Memory B cell (primary cell): ENCODE results near the gene MEPE.

Source experiments
- ATAC-seq: fragments of 150-1000 bp; cut with Tn5 transposase; 2 replicates; pipeline ENCODE4 v1.10.0; 2021; ENCODE audit warnings: low read depth, mild to moderate bottlenecking, moderate library complexity
- DNase-seq, 2 donors: peaks; one replicate each; pipeline ENCODE4 v3.0.0; 2022; ENCODE audit warnings: low spot score in 2 of 2
- H3K27ac Mint-ChIP-seq: one replicate; pipeline ENCODE4 v1.8.0; 2022; ENCODE audit warnings: mild to moderate bottlenecking, moderate library complexity, mixed read lengths
- H3K27me3 Mint-ChIP-seq: one replicate; pipeline ENCODE4 v1.8.0; 2022; ENCODE audit warnings: mixed read lengths
- H3K36me3 Mint-ChIP-seq: one replicate; pipeline ENCODE4 v1.8.0; 2022; ENCODE audit warnings: mild to moderate bottlenecking, mixed read lengths
- H3K4me1 Mint-ChIP-seq: one replicate; pipeline ENCODE4 v1.8.0; 2022; ENCODE audit warnings: mixed read lengths
- H3K4me3 Mint-ChIP-seq: one replicate; pipeline ENCODE4 v1.8.0; 2022; ENCODE audit warnings: mild to moderate bottlenecking, moderate library complexity, mixed read lengths
- H3K9me3 Mint-ChIP-seq: one replicate; pipeline ENCODE4 v1.8.0; 2022; ENCODE audit warnings: mixed read lengths

The MEPE gene

GRCh38 chr4:87851953-87852352 is 19.2 kb downstream of the MEPE start:
- H3K27ac Mint-ChIP-seq: no peak overlapping the region
- H3K4me1 Mint-ChIP-seq: peaks cover 3% of the 10 kb centered on the region
- H3K4me3 Mint-ChIP-seq: no peak overlapping the region
- DNase-seq (no peak), ATAC-seq (no peak)
- H3K9me3 Mint-ChIP-seq: no peaks in the 10 kb centered on the region
- peaks cover 9% of the 10 kb centered on the region for H3K27me3 Mint-ChIP-seq
- H3K36me3 Mint-ChIP-seq: no peaks in the 10 kb centered on the region

- Mint-ChIP-seq H3K27ac (no peak overlapping the region), H3K4me3 (no peak overlapping the region), H3K36me3 (no peaks in the 10 kb centered on the region), H3K27me3 (peaks cover 9% of the 10 kb centered on the region), H3K4me1 (peaks cover 3% of the 10 kb centered on the region), H3K9me3 (no peaks in the 10 kb centered on the region)
- no peak for ATAC-seq
- DNase-seq: no peak
Observed at GRCh38 chr4:87853108-87853507, 20.3 kb downstream of the MEPE start.

GRCh38 chr4:87853891-87854290 is 21.1 kb downstream of the MEPE start:
- no peak for ATAC-seq
- H3K4me3 Mint-ChIP-seq: no peak overlapping the region
- no peaks in the 10 kb centered on the region for H3K9me3 Mint-ChIP-seq
- peaks cover 10% of the 10 kb centered on the region for H3K27me3 Mint-ChIP-seq
- no peak overlapping the region for H3K27ac Mint-ChIP-seq
- no peak for DNase-seq
- H3K4me1 Mint-ChIP-seq: no peaks in the 10 kb centered on the region
- no peaks in the 10 kb centered on the region for H3K36me3 Mint-ChIP-seq

- peaks cover 9% of the 10 kb centered on the region for H3K27me3 Mint-ChIP-seq
- ATAC-seq (no peak), DNase-seq (no peak)
Observed at GRCh38 chr4:87855559-87855958, 22.8 kb downstream of the MEPE start.

GRCh38 chr4:87856816-87857215 is 24.0 kb downstream of the MEPE start:
- ATAC-seq (no peak), DNase-seq (no peak)
- H3K9me3 Mint-ChIP-seq: no peaks in the 10 kb centered on the region
- H3K4me1 Mint-ChIP-seq: no peaks in the 10 kb centered on the region
- H3K27ac Mint-ChIP-seq: no peak overlapping the region
- peaks cover 6% of the 10 kb centered on the region for H3K27me3 Mint-ChIP-seq
- no peaks in the 10 kb centered on the region for H3K36me3 Mint-ChIP-seq
- no peak overlapping the region for H3K4me3 Mint-ChIP-seq

More at GRCh38 chr4:87855559-87855958, 22.8 kb downstream of the MEPE start:
- no peaks in the 10 kb centered on the region for H3K9me3 Mint-ChIP-seq
- no peaks in the 10 kb centered on the region for H3K36me3 Mint-ChIP-seq
- H3K4me1 Mint-ChIP-seq: no peaks in the 10 kb centered on the region
- H3K4me3 Mint-ChIP-seq: no peak overlapping the region
- no peak overlapping the region for H3K27ac Mint-ChIP-seq

GRCh38 chr4:87857789-87858188 is 25.0 kb downstream of the MEPE start:
- Mint-ChIP-seq H3K27ac (no peak overlapping the region), H3K36me3 (no peaks in the 10 kb centered on the region), H3K4me3 (no peak overlapping the region), H3K9me3 (no peaks in the 10 kb centered on the region), H3K4me1 (no peaks in the 10 kb centered on the region), H3K27me3 (peaks cover 6% of the 10 kb centered on the region)
- no peak for DNase-seq
- ATAC-seq: no peak

GRCh38 chr4:87862236-87862635 is 29.5 kb downstream of the MEPE start:
- no peak for DNase-seq
- Mint-ChIP-seq H3K9me3 (no peaks in the 10 kb centered on the region), H3K36me3 (no peaks in the 10 kb centered on the region), H3K4me3 (no peak overlapping the region), H3K27me3 (peaks cover 6% of the 10 kb centered on the region), H3K27ac (no peak overlapping the region), H3K4me1 (no peaks in the 10 kb centered on the region)
- no peak for ATAC-seq

- H3K4me1 Mint-ChIP-seq: no peaks in the 10 kb centered on the region
- no peaks in the 10 kb centered on the region for H3K36me3 Mint-ChIP-seq
- no peak overlapping the region for H3K4me3 Mint-ChIP-seq
- H3K27ac Mint-ChIP-seq: no peak overlapping the region
- H3K27me3 Mint-ChIP-seq: peaks cover 6% of the 10 kb centered on the region
- DNase-seq (no peak), ATAC-seq (no peak)
- no peaks in the 10 kb centered on the region for H3K9me3 Mint-ChIP-seq
Observed at GRCh38 chr4:87863486-87863885, 30.7 kb downstream of the MEPE start.

- H3K9me3 Mint-ChIP-seq: no peaks in the 10 kb centered on the region
- H3K27me3 Mint-ChIP-seq: peaks cover 5% of the 10 kb centered on the region
- no peak overlapping the region for H3K4me3 Mint-ChIP-seq
- no peaks in the 10 kb centered on the region for H3K36me3 Mint-ChIP-seq
- no peak overlapping the region for H3K27ac Mint-ChIP-seq
- ATAC-seq (no peak), DNase-seq (no peak)
- H3K4me1 Mint-ChIP-seq: no peaks in the 10 kb centered on the region
Observed at GRCh38 chr4:87864321-87864720, 31.6 kb downstream of the MEPE start.

GRCh38 chr4:87865288-87865687 is 32.5 kb downstream of the MEPE start:
- H3K27me3 Mint-ChIP-seq: peaks cover 9% of the 10 kb centered on the region
- H3K9me3 Mint-ChIP-seq: no peaks in the 10 kb centered on the region
- H3K4me1 Mint-ChIP-seq: no peaks in the 10 kb centered on the region
- ATAC-seq: no peak
- H3K36me3 Mint-ChIP-seq: no peaks in the 10 kb centered on the region
- DNase-seq: no peak
- H3K27ac Mint-ChIP-seq: no peak overlapping the region
- H3K4me3 Mint-ChIP-seq: no peak overlapping the region

GRCh38 chr4:87865960-87866598 is 33.3 kb downstream of the MEPE start:
- H3K36me3 Mint-ChIP-seq: no peaks in the 10 kb centered on the region
- no peak overlapping the region for H3K4me3 Mint-ChIP-seq
- peaks cover 9% of the 10 kb centered on the region for H3K27me3 Mint-ChIP-seq
- no peaks in the 10 kb centered on the region for H3K9me3 Mint-ChIP-seq
- ATAC-seq (no peak), DNase-seq (no peak)
- no peak overlapping the region for H3K27ac Mint-ChIP-seq
- H3K4me1 Mint-ChIP-seq: no peaks in the 10 kb centered on the region

- Mint-ChIP-seq H3K27me3 (peaks cover 13% of the 10 kb centered on the region), H3K4me3 (no peak overlapping the region), H3K27ac (no peak overlapping the region), H3K9me3 (no peaks in the 10 kb centered on the region), H3K4me1 (no peaks in the 10 kb centered on the region), H3K36me3 (no peaks in the 10 kb centered on the region)
- ATAC-seq: no peak
- no peak for DNase-seq
Observed at GRCh38 chr4:87868522-87868921, 35.8 kb downstream of the MEPE start.

GRCh38 chr4:87872028-87872427 is 39.3 kb downstream of the MEPE start:
- Mint-ChIP-seq H3K36me3 (no peaks in the 10 kb centered on the region), H3K27ac (no peak overlapping the region), H3K4me1 (no peaks in the 10 kb centered on the region), H3K27me3 (peaks cover 13% of the 10 kb centered on the region), H3K4me3 (no peak overlapping the region), H3K9me3 (no peaks in the 10 kb centered on the region)
- ATAC-seq (no peak), DNase-seq (no peak)

GRCh38 chr4:87875191-87875590 is 42.4 kb downstream of the MEPE start:
- Mint-ChIP-seq H3K27ac (no peak overlapping the region), H3K36me3 (no peaks in the 10 kb centered on the region), H3K4me1 (no peaks in the 10 kb centered on the region), H3K27me3 (peaks cover 8% of the 10 kb centered on the region), H3K4me3 (no peak overlapping the region), H3K9me3 (no peaks in the 10 kb centered on the region)
- ATAC-seq: no peak
- no peak for DNase-seq

- H3K27me3 Mint-ChIP-seq: peaks cover 5% of the 10 kb centered on the region
- no peaks in the 10 kb centered on the region for H3K36me3 Mint-ChIP-seq
- ATAC-seq (no peak), DNase-seq (no peak)
- H3K27ac Mint-ChIP-seq: no peak overlapping the region
- H3K4me3 Mint-ChIP-seq: no peak overlapping the region
- H3K9me3 Mint-ChIP-seq: peaks cover 1% of the 10 kb centered on the region
- H3K4me1 Mint-ChIP-seq: no peaks in the 10 kb centered on the region
Observed at GRCh38 chr4:87880106-87880505, 47.3 kb downstream of the MEPE start.
